Smooth muscle cell of bladder (primary cell): ENCODE data around the gene FAM78B. TPM values are rescaled to one million over a fixed set of nuclear protein-coding genes. Genes with fewer than 3 reads are reported as not detected.

ENCODE experiments used
- total RNA-seq: library from RNA; depleted of rRNA; stranded (reverse); fragments of >200 nt; gene quantifications from 2 replicates; pipeline ENCODE4 v1.2.3, GENCODE V29; 2014

The FAM78B gene
- 0.14 and 0.28 TPM in 2 replicates for total RNA-seq

GRCh38 chr1:166166698-166167571 is at the start of gene FAM78B:
TSS of gene FAM78B (minus strand) at chr1:166167001. CDS start at chr1:166166248, 753 bp downstream.

